Subcutaneous adipose tissue (tissue), 4 donors: Measurements from ENCODE around the gene DNTT. TPM values are rescaled to one million over a fixed set of nuclear protein-coding genes. Genes with fewer than 3 reads are reported as not detected.

Experiments
- CTCF ChIP-seq: fragments of 450-650 bp; IDR thresholded peaks from one replicate; pipeline ENCODE4 v1.5.1; 2016; ENCODE audit warnings: low read depth, mild to moderate bottlenecking, control low read depth, antibody characterized with exemption, moderate library complexity
- total RNA-seq, 4 donors: library from RNA; depleted of rRNA; stranded (reverse); fragments of >200 nt; gene quantifications; one replicate each; pipeline ENCODE4 v1.1.0, GENCODE V29; 2016

The DNTT gene
- not detected for total RNA-seq

GRCh38 chr10:96304230-96304629, at the start of gene DNTT:
TSS of gene DNTT (plus strand) at chr10:96304434. CDS start at chr10:96304498, 64 bp downstream.
- TF ChIP-seq CTCF = no peak

- TF ChIP-seq CTCF = no peak
Measured at GRCh38 chr10:96254976-96255375, 49.3 kb upstream of the DNTT start.

GRCh38 chr10:96255549-96256333, 48.5 kb upstream of the DNTT start:
- TF ChIP-seq CTCF = no peak

GRCh38 chr10:96257944-96258343, 46.3 kb upstream of the DNTT start:
- TF ChIP-seq CTCF = no peak

- TF ChIP-seq CTCF = no peak
Measured at GRCh38 chr10:96259150-96259549, 45.1 kb upstream of the DNTT start.

- TF ChIP-seq CTCF = no peak
Measured at GRCh38 chr10:96260014-96260413, 44.2 kb upstream of the DNTT start.

- TF ChIP-seq CTCF = no peak
Measured at GRCh38 chr10:96261132-96261531, 43.1 kb upstream of the DNTT start.
